Umbilical cord (tissue), 1 donor: ENCODE data around the gene N4BP2. TPM values are rescaled to one million over a fixed set of nuclear protein-coding genes. Genes with fewer than 3 reads are reported as not detected.

Source experiments
- total RNA-seq: library from RNA; depleted of rRNA; stranded (reverse); fragments of >200 nt; gene quantifications from one replicate; pipeline ENCODE4 v1.2.3, GENCODE V29; 2014; ENCODE audit warnings: low replicate concordance; ENCODE audit not compliant: insufficient read depth

Gene N4BP2
- total RNA-seq, 1 donor from 2014 or later: 20.9 TPM

Other genes with a start within 250 kb of the N4BP2 start
- gene PDS5A, start 78.9 kb upstream of the N4BP2 start, total RNA-seq: 39.0 TPM
- 3.4 TPM for gene RHOH, start 140.2 kb downstream of the N4BP2 start, total RNA-seq